ENCODE results near the gene NSUN7.

NSUN7 gene

GRCh38 chr4:40856277-40856839 lies 106.6 kb downstream of the NSUN7 start:
- no peak for DNase-seq

- peak; percentile 82 for DNase-seq
Observed at GRCh38 chr4:40856840-40857362, 107.1 kb downstream of the NSUN7 start.

- peak; percentile 47 for DNase-seq
Observed at GRCh38 chr4:40857956-40858355, 108.2 kb downstream of the NSUN7 start.

GRCh38 chr4:40858962-40859361 lies 109.2 kb downstream of the NSUN7 start:
- no peak for DNase-seq
